Choroid plexus epithelial cell (primary cell): ENCODE results near the gene DIPK1B.

Source experiments
- DNase-seq: peaks from one replicate; pipeline ENCODE4 v3.0.0-alpha.2; 2010; ENCODE audit warnings: low read depth
- H3K4me3 ChIP-seq: 2 replicates; pipeline ENCODE4 v1.5.1; 2011; ENCODE audit warnings: low read depth, mild to moderate bottlenecking, control low read depth, low read length, moderate library complexity
- CTCF ChIP-seq: conservative IDR thresholded peaks from 2 replicates; pipeline ENCODE4 v1.5.1; 2011; ENCODE audit warnings: low read depth, mild to moderate bottlenecking, control low read depth, inconsistent platforms, low read length, moderate library complexity

Gene DIPK1B

DNA sequence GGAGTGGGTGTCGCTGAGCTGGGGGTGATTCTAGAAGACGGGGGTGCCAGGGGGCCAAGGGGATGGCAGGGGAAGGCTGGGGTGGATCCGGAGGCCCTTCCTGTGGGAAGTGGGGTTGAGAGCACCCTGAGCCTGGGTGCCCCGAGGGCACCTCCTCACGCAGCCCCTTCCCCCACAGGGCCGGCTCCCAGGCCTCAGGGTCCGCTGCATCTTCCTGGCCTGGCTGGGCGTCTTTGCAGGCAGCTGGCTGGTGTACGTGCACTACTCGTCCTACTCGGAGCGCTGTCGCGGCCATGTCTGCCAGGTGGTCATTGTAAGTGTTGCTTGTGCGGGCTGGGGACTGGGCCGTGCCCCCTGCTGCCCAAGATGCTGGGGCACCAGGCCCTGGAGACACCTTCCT, 5.0 kb downstream of the DIPK1B start:
- DNase-seq: no peak
- no peak for TF ChIP-seq CTCF
- no peak overlapping the region for H3K4me3 ChIP-seq

- no peak for DNase-seq
- TF ChIP-seq CTCF: no peak
- H3K4me3 ChIP-seq: no peak overlapping the region
These were observed 6.2 kb downstream of the DIPK1B start for GRCh38 chr9:136718345-136719194.

GRCh38 chr9:136719195-136719880, 7.0 kb downstream of the DIPK1B start:
- DNase-seq: no peak
- no peak for TF ChIP-seq CTCF
- H3K4me3 ChIP-seq: no peak overlapping the region

GRCh38 chr9:136720251-136720897, 8.0 kb downstream of the DIPK1B start:
- no peak overlapping the region for H3K4me3 ChIP-seq
- TF ChIP-seq CTCF: no peak
- no peak for DNase-seq

GRCh38 chr9:136720898-136721338, 8.5 kb downstream of the DIPK1B start:
- no peak overlapping the region for H3K4me3 ChIP-seq
- TF ChIP-seq CTCF: no peak
- DNase-seq: no peak

DNA sequence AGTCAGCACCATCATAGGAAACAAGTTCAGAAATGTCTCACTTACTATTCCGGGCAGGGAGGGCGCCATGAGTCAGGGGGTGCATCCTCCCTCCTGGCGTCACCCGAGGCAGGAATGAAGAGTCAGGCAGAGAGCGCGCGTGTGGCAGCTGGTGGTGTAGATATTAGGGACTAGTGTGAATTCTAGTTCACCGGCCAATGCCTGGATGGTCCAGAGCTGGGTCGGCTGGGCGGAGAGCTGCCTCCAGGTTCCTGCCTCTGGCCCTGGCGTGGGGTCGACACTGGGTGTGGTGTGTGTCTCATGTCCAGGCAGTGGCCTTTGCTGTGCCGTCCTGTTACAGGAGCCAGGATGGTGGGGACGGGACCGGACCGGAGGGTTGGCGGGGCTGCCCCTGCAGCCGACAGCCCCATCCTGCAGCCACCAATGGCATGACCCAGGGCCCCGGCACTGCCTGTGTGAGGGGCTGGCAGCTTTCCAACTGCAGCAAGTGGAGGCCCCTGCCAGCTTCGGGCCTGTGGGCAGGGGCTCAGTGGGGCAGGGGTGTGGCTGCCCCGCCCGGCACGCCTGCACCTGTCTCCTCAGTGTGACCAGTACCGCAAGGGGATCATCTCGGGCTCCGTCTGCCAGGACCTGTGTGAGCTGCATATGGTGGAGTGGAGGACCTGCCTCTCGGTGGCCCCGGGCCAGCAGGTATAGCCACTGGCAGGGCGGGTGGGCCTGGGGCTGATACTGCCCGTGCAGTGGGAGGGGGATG, 9.1 kb downstream of the DIPK1B start:
- no peak for TF ChIP-seq CTCF

More for the DNA sequence above, 9.1 kb downstream of the DIPK1B start:
- H3K4me3 ChIP-seq: no peak overlapping the region
- DNase-seq: peak; percentile 43
